Progenitor cell of endocrine pancreas (in vitro differentiated cells): ENCODE results near the gene SLC39A11. TPM values are rescaled to one million over a fixed set of nuclear protein-coding genes. Genes with fewer than 3 reads are reported as not detected.

ENCODE experiments used
- DNase-seq: peaks from one replicate; pipeline ENCODE4 v3.0.0; 2021; ENCODE audit warnings: low spot score; ENCODE audit not compliant: unreplicated experiment
- H3K27ac Mint-ChIP-seq: 2 replicates; pipeline ENCODE4 v1.8.0; 2021; ENCODE audit warnings: mild to moderate bottlenecking, moderate library complexity, mixed read lengths
- H3K27me3 Mint-ChIP-seq: 2 replicates; pipeline ENCODE4 v1.8.0; 2021; ENCODE audit warnings: mixed read lengths
- H3K36me3 Mint-ChIP-seq: 2 replicates; pipeline ENCODE4 v1.8.0; 2022; ENCODE audit warnings: mixed read lengths; ENCODE audit not compliant: insufficient read depth
- H3K4me1 Mint-ChIP-seq: 2 replicates; pipeline ENCODE4 v1.8.0; 2021; ENCODE audit warnings: low read depth, mixed read lengths
- H3K4me3 Mint-ChIP-seq: 2 replicates; pipeline ENCODE4 v1.8.0; 2021; ENCODE audit warnings: low read depth, mild to moderate bottlenecking, moderate library complexity, mixed read lengths
- H3K9me3 Mint-ChIP-seq: 2 replicates; pipeline ENCODE4 v1.8.0; 2021; ENCODE audit warnings: low read depth, mixed read lengths
- CTCF ChIP-seq: fragments of 200-600 bp; sonication (generic); IDR thresholded peaks from one replicate; pipeline ENCODE4 v1.5.0; 2021; ENCODE audit warnings: antibody characterized with exemption, mild to moderate bottlenecking; ENCODE audit not compliant: unreplicated experiment
- total RNA-seq: library from RNA; stranded (reverse); gene quantifications from 2 replicates; pipeline ENCODE4 v1.2.1, GENCODE V29; 2021

SLC39A11 gene
- total RNA-seq, 1 donor from 2014 or later: 20.5 TPM

GRCh38 chr17:72599891-72600290 lies 492.6 kb downstream of the SLC39A11 start:
- no peaks in the 10 kb centered on the region for H3K27me3 Mint-ChIP-seq

GRCh38 chr17:72598695-72599094 lies 493.8 kb downstream of the SLC39A11 start:
- Mint-ChIP-seq H3K4me3 (no peak overlapping the region), H3K9me3 (no peaks in the 10 kb centered on the region), H3K27me3 (no peaks in the 10 kb centered on the region)

More at GRCh38 chr17:72599891-72600290, 492.6 kb downstream of the SLC39A11 start:
- Mint-ChIP-seq H3K4me1 (peaks cover 35% of the 10 kb centered on the region), H3K9me3 (no peaks in the 10 kb centered on the region), H3K4me3 (no peak overlapping the region), H3K36me3 (no peaks in the 10 kb centered on the region), H3K27ac (peak overlapping the region; percentile 8)
- no peak for DNase-seq
- TF ChIP-seq CTCF: no peak

GRCh38 chr17:72597354-72598087 lies 495.0 kb downstream of the SLC39A11 start:
- Mint-ChIP-seq H3K9me3 (no peaks in the 10 kb centered on the region), H3K4me3 (no peak overlapping the region)

More at GRCh38 chr17:72598695-72599094, 493.8 kb downstream of the SLC39A11 start:
- no peak for DNase-seq
- Mint-ChIP-seq H3K27ac (no peak overlapping the region), H3K36me3 (no peaks in the 10 kb centered on the region), H3K4me1 (peaks cover 28% of the 10 kb centered on the region)
- no peak for TF ChIP-seq CTCF

More at GRCh38 chr17:72597354-72598087, 495.0 kb downstream of the SLC39A11 start:
- peaks cover 21% of the 10 kb centered on the region for H3K4me1 Mint-ChIP-seq
- DNase-seq: no peak
- no peaks in the 10 kb centered on the region for H3K27me3 Mint-ChIP-seq
- no peak overlapping the region for H3K27ac Mint-ChIP-seq
- H3K36me3 Mint-ChIP-seq: no peaks in the 10 kb centered on the region
- no peak for TF ChIP-seq CTCF

Other genes with a start within 250 kb of the SLC39A11 start
- gene SSTR2, start 72.3 kb upstream of the SLC39A11 start, total RNA-seq: 2.6 TPM in 2 replicates
- gene COG1, start 100.4 kb upstream of the SLC39A11 start, total RNA-seq: 50.5 and 54.5 TPM in 2 replicates
- gene CPSF4L, start 169.2 kb upstream of the SLC39A11 start, total RNA-seq: 0.33 TPM in 1 of 2 replicates, not detected in the other
- gene CDC42EP4, start 219.3 kb upstream of the SLC39A11 start, total RNA-seq: 66.0 and 77.9 TPM in 2 replicates